ENCODE data around the gene UROC1. TPM values are rescaled to one million over a fixed set of nuclear protein-coding genes. Genes with fewer than 3 reads are reported as not detected.

Gene UROC1
- total RNA-seq, 1 experiment from 2014 or later = not detected

- Histone ChIP-seq H2BK20ac (ENCODE audit: low read depth, low read length, poor library complexity, severe bottlenecking) (no peak overlapping the region), H3K9me3 (ENCODE audit: control insufficient read depth, low read depth, low read length) (no peaks in the 10 kb centered on the region), H4K91ac (ENCODE audit: insufficient read length, low read depth, low read length) (no peak overlapping the region), H3K4ac (ENCODE audit: low read depth, low read length) (no peak overlapping the region), H3K79me1 (ENCODE audit: insufficient read depth, low read depth, low read length, poor library complexity, severe bottlenecking) (no peaks in the 10 kb centered on the region), H3K79me2 (ENCODE audit: insufficient read depth, low read length) (no peaks in the 10 kb centered on the region), H3K23ac (ENCODE audit: insufficient read length, low read depth, low read length) (no peak overlapping the region), H3K56ac (ENCODE audit: insufficient read length, low read depth, low read length) (no peak overlapping the region), H3K18ac (ENCODE audit: insufficient read length, low read depth, low read length) (no peak overlapping the region), H3K4me2 (ENCODE audit: insufficient read depth, insufficient read length, low read length) (no peak overlapping the region), H2BK15ac (ENCODE audit: low read depth, low read length) (no peak overlapping the region), H2BK120ac (ENCODE audit: low read depth, low read length, poor library complexity, severe bottlenecking) (no peak overlapping the region), H2BK5ac (ENCODE audit: insufficient read length, low read length) (no peak overlapping the region), H4K8ac (replicated peaks; ENCODE audit: insufficient read length, low read depth, low read length) (no peak overlapping the region), H3K14ac (ENCODE audit: insufficient read depth, low read length) (no peak overlapping the region), H3K9ac (ENCODE audit: extremely low read depth, insufficient read length, low read length) (no peak overlapping the region), H3K23me2 (ENCODE audit: insufficient read length, low read depth, low read length, poor library complexity, severe bottlenecking) (no peaks in the 10 kb centered on the region), H2BK12ac (ENCODE audit: insufficient read length, low read depth, low read length) (no peak overlapping the region), H4K5ac (ENCODE audit: insufficient read length, low read depth, low read length) (no peak overlapping the region), H3K27ac (ENCODE audit: insufficient read length, low read depth, low read length) (no peak overlapping the region), H2AFZ (ENCODE audit: low read length) (no peak overlapping the region), H3T11ph (ENCODE audit: low read length) (no peak overlapping the region), H3K4me1 (ENCODE audit: insufficient read depth, low read length) (peaks cover 8% of the 10 kb centered on the region; the same call in 1 of the 2 replicates), H3K27me3 (ENCODE audit: insufficient read depth, low read length) (no peaks in the 10 kb centered on the region), H2AK5ac (ENCODE audit: insufficient read length, low read length) (no peak overlapping the region), H4K20me1 (ENCODE audit: control insufficient read depth, insufficient read depth, insufficient read length) (no peaks in the 10 kb centered on the region)
- Mint-ChIP-seq H3K27me3 (ENCODE audit: low read depth) (peaks cover 5% of the 10 kb centered on the region), H3K27ac (no peak overlapping the region), H3K4me3 (0 out of 5 replicates have a peak overlapping the region, but pooled peaks of 1 of the 2 experiments have one; percentile 32), H3K36me3 (ENCODE audit: insufficient read depth in 1 of 3, low read depth in 3 of 3) (no peaks in the 10 kb centered on the region), H3K9me3 (no peaks in the 10 kb centered on the region; a peak in 2 of 5 replicates), H3K4me1 (peaks cover 29 to 36% of the 10 kb centered on the region in 2 experiments)
- no peak for TF ChIP-seq CTCF (conservative IDR thresholded peaks at IDR 0.05)
- DNase-seq = no peak
- no CpG with 5 or more reads among the region's 14 CpGs for WGBS (ENCODE audit: extremely low coverage, insufficient read length, low lambda C conversion rate)
Measured at GRCh38 chr3:126483321-126483761, 34.2 kb downstream of the UROC1 start.
